Osteoblast (primary cell): ENCODE results near the gene NCKAP5. TPM values are rescaled to one million over a fixed set of nuclear protein-coding genes. Genes with fewer than 3 reads are reported as not detected.

Source experiments
- DNase-seq: peaks from one replicate; pipeline ENCODE4 v3.0.0; 2011; ENCODE audit warnings: low spot score, mixed read lengths; ENCODE audit not compliant: insufficient read length; ENCODE audit errors: missing footprints
- H2AFZ ChIP-seq: 2 replicates; pipeline ENCODE4 v1.6.0; 2011; ENCODE audit warnings: mild to moderate bottlenecking, low read length
- H3K27ac ChIP-seq: 2 replicates; pipeline ENCODE4 v1.5.1; 2011; ENCODE audit warnings: mild to moderate bottlenecking, low read depth, low read length, moderate library complexity
- H3K27me3 ChIP-seq: 2 replicates; pipeline ENCODE4 v1.6.0; 2012; ENCODE audit warnings: mild to moderate bottlenecking, control low read depth, inconsistent platforms, low read length, moderate library complexity; ENCODE audit not compliant: insufficient read depth
- H3K36me3 ChIP-seq: 2 replicates; pipeline ENCODE4 v1.5.1; 2011; ENCODE audit warnings: mild to moderate bottlenecking, low read length, control low read depth, moderate library complexity; ENCODE audit not compliant: insufficient read depth
- H3K4me1 ChIP-seq: 2 replicates; pipeline ENCODE4 v1.5.1; 2011; ENCODE audit warnings: mild to moderate bottlenecking, low read length, control low read depth, moderate library complexity; ENCODE audit not compliant: insufficient read depth
- H3K4me2 ChIP-seq: 2 replicates; pipeline ENCODE4 v1.6.0; 2011; ENCODE audit warnings: mild to moderate bottlenecking, low read length; ENCODE audit not compliant: insufficient read depth
- H3K4me3 ChIP-seq: fragments of 200-600 bp; sonication (generic); 3 replicates; pipeline ENCODE4 v1.5.1; 2012; ENCODE audit warnings: mild to moderate bottlenecking, low read length, inconsistent platforms; ENCODE audit not compliant: insufficient read depth
- H3K79me2 ChIP-seq: 2 replicates; pipeline ENCODE4 v1.6.0; 2012; ENCODE audit warnings: mild to moderate bottlenecking, low read length, control low read depth, inconsistent platforms; ENCODE audit not compliant: insufficient read depth
- H3K9me3 ChIP-seq: 2 replicates; pipeline ENCODE4 v1.5.1; 2011; ENCODE audit warnings: low read depth, low read length, control low read depth
- H4K20me1 ChIP-seq: 2 replicates; pipeline ENCODE4 v1.6.0; 2012; ENCODE audit warnings: mild to moderate bottlenecking, low read length, control low read depth; ENCODE audit not compliant: insufficient read depth
- total RNA-seq: library from RNA; depleted of rRNA; stranded (reverse); fragments of >200 nt; gene quantifications from 2 replicates; pipeline ENCODE4 v1.2.3, GENCODE V29; 2012
- TF ChIP-seq, protein P1 (sequence below): IDR thresholded peaks from 2 replicates; pipeline ENCODE4 v1.5.1; 2011; ENCODE audit warnings: mild to moderate bottlenecking, low read depth, low read length, moderate library complexity; ENCODE audit errors: extremely low read depth

The NCKAP5 gene
- total RNA-seq, 1 donor = 1.8 TPM

DNA sequence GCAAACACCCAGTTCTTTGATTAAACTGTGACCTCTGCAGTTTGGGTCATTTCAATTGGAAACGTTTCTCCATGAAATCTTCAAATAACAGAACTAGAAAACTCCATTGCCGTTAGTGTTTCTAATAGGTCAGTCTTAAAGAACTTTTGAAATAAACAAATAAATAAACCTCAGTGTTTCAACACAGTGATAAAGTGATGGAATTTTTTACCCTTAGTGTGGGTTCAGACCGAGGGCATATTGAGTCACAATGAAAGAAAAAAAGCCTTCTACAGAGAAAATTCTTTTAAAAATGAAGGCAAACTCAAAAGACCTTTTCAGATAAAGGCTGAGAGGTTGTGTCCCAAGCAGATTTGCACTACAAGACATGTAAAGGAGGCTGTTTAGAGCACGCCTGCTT, 149.6 kb downstream of the NCKAP5 start:
- no peak for DNase-seq
- Histone ChIP-seq H3K9me3 (no peaks in the 10 kb centered on the region), H3K79me2 (no peaks in the 10 kb centered on the region), H3K4me2 (no peak overlapping the region), H4K20me1 (no peaks in the 10 kb centered on the region), H3K4me1 (peaks cover 5% of the 10 kb centered on the region), H2AFZ (no peak overlapping the region), H3K36me3 (no peaks in the 10 kb centered on the region), H3K4me3 (no peak overlapping the region), H3K27me3 (no peaks in the 10 kb centered on the region), H3K27ac (no peak overlapping the region)
- TF ChIP-seq, protein P1, sequence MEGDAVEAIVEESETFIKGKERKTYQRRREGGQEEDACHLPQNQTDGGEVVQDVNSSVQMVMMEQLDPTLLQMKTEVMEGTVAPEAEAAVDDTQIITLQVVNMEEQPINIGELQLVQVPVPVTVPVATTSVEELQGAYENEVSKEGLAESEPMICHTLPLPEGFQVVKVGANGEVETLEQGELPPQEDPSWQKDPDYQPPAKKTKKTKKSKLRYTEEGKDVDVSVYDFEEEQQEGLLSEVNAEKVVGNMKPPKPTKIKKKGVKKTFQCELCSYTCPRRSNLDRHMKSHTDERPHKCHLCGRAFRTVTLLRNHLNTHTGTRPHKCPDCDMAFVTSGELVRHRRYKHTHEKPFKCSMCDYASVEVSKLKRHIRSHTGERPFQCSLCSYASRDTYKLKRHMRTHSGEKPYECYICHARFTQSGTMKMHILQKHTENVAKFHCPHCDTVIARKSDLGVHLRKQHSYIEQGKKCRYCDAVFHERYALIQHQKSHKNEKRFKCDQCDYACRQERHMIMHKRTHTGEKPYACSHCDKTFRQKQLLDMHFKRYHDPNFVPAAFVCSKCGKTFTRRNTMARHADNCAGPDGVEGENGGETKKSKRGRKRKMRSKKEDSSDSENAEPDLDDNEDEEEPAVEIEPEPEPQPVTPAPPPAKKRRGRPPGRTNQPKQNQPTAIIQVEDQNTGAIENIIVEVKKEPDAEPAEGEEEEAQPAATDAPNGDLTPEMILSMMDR = no peak

DNA sequence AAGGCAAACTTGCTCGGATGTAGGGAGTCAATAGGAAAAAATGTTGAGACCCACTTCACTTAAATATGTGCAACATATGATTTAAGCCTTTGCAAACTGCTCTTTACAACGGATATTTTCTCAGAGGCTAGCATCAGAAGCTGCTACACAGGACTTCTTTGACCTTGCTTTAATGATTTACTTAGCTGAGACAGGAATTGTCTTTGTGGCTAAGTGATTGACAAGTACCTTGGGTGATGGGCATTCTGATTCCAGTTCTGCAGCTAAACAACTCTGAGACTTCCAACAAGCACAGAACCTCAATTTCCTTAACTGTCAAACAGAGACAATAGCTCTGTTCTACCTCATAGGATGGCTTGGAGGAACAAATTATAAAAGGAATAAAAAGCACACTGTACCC, 150.2 kb downstream of the NCKAP5 start:
- no peaks in the 10 kb centered on the region for H3K79me2 ChIP-seq
- H3K27ac ChIP-seq = no peak overlapping the region
- no peak overlapping the region for H3K4me2 ChIP-seq
- H3K27me3 ChIP-seq = no peaks in the 10 kb centered on the region
- H4K20me1 ChIP-seq = no peaks in the 10 kb centered on the region
- H3K36me3 ChIP-seq = no peaks in the 10 kb centered on the region
- no peak overlapping the region for H3K4me3 ChIP-seq
- H2AFZ ChIP-seq = no peak overlapping the region
- no peaks in the 10 kb centered on the region for H3K9me3 ChIP-seq
- H3K4me1 ChIP-seq = peaks cover 5% of the 10 kb centered on the region
- no peak for DNase-seq
- TF ChIP-seq, protein P1 = no peak

- Histone ChIP-seq H2AFZ (no peak overlapping the region), H3K9me3 (no peaks in the 10 kb centered on the region), H3K36me3 (no peaks in the 10 kb centered on the region), H3K27me3 (no peaks in the 10 kb centered on the region), H4K20me1 (no peaks in the 10 kb centered on the region), H3K27ac (no peak overlapping the region), H3K4me3 (no peak overlapping the region), H3K79me2 (no peaks in the 10 kb centered on the region), H3K4me2 (no peak overlapping the region), H3K4me1 (peaks cover 5% of the 10 kb centered on the region)
- no peak for DNase-seq
- TF ChIP-seq, protein P1 = no peak
Observed at GRCh38 chr2:133417415-133417814, 150.8 kb downstream of the NCKAP5 start.

- DNase-seq = no peak
- H3K4me2 ChIP-seq = no peak overlapping the region
- H3K79me2 ChIP-seq = no peaks in the 10 kb centered on the region
- H3K9me3 ChIP-seq = no peaks in the 10 kb centered on the region
- H2AFZ ChIP-seq = no peak overlapping the region
- no peaks in the 10 kb centered on the region for H4K20me1 ChIP-seq
- H3K4me1 ChIP-seq = peaks cover 5% of the 10 kb centered on the region
- H3K4me3 ChIP-seq = no peak overlapping the region
- H3K36me3 ChIP-seq = no peaks in the 10 kb centered on the region
- TF ChIP-seq, protein P1 = no peak
- H3K27me3 ChIP-seq = no peaks in the 10 kb centered on the region
- H3K27ac ChIP-seq = no peak overlapping the region
Observed at GRCh38 chr2:133416736-133417135, 151.5 kb downstream of the NCKAP5 start.
